Astrocyte (in vitro differentiated cells and primary cell): Measurements from ENCODE around the gene LRRC42.

ENCODE experiments used
- EZH2 ChIP-seq: IDR thresholded peaks from 2 replicates; pipeline ENCODE4 v1.6.1; 2012; ENCODE audit warnings: mild to moderate bottlenecking, low read length, inconsistent platforms; ENCODE audit not compliant: insufficient read depth
- TF ChIP-seq, protein P1 (sequence below): IDR thresholded peaks from 2 replicates; pipeline ENCODE4 v1.5.1; 2011; ENCODE audit warnings: low read depth, mild to moderate bottlenecking, inconsistent platforms, low read length, moderate library complexity; ENCODE audit not compliant: insufficient read depth

DNA sequence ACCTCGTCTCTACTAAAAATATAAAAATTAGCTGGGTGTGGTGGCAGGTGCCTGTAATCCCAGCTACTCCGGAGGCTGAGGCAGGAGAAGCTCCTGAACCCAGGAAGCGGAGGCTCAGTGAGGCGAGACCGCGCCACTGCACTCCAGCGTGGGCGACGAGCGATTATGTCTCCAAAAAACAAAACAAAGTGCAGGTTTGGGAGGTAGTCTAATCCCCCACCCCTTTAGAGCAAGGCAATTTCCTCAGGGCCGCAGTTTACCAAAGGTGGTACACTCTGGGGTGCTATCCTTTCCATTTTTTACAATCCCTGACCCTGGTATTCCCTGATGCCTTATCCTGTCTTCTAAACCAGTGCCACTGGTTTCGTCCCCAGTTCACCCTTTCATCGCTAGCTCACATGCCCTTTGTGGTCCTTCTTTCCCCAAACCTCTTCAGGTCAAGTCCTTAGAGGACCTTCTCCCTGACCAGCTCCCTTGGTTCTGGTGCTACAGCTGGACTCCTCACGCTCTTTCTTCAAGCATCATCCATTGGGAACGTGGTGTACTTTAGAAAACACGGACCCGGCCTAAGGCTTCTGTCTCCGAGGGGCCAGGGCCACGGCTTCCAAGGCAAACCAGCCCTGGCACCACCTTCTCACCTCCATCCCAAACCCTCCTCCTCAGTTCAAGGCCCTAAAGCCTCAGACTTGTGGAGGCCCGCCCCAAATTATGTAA lies 1.5 kb upstream of the LRRC42 start:
- TF ChIP-seq EZH2 = no peak
- TF ChIP-seq, protein P1, sequence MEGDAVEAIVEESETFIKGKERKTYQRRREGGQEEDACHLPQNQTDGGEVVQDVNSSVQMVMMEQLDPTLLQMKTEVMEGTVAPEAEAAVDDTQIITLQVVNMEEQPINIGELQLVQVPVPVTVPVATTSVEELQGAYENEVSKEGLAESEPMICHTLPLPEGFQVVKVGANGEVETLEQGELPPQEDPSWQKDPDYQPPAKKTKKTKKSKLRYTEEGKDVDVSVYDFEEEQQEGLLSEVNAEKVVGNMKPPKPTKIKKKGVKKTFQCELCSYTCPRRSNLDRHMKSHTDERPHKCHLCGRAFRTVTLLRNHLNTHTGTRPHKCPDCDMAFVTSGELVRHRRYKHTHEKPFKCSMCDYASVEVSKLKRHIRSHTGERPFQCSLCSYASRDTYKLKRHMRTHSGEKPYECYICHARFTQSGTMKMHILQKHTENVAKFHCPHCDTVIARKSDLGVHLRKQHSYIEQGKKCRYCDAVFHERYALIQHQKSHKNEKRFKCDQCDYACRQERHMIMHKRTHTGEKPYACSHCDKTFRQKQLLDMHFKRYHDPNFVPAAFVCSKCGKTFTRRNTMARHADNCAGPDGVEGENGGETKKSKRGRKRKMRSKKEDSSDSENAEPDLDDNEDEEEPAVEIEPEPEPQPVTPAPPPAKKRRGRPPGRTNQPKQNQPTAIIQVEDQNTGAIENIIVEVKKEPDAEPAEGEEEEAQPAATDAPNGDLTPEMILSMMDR = no peak
